NCI-H510A treated with DMSO at 0.1 percent for 48 hours (cell line): ENCODE results near the gene TMEM271.
"Not testable (repeated sequence)": the region's sequence is repeated elsewhere in the genome, so short reads cannot be mapped to it uniquely, and the experiment has no call there.

ENCODE experiments used
- DNase-seq: peaks from one replicate; lab custom pipeline; 2025; lab: John Stamatoyannopoulos, UW

Gene TMEM271

DNA sequence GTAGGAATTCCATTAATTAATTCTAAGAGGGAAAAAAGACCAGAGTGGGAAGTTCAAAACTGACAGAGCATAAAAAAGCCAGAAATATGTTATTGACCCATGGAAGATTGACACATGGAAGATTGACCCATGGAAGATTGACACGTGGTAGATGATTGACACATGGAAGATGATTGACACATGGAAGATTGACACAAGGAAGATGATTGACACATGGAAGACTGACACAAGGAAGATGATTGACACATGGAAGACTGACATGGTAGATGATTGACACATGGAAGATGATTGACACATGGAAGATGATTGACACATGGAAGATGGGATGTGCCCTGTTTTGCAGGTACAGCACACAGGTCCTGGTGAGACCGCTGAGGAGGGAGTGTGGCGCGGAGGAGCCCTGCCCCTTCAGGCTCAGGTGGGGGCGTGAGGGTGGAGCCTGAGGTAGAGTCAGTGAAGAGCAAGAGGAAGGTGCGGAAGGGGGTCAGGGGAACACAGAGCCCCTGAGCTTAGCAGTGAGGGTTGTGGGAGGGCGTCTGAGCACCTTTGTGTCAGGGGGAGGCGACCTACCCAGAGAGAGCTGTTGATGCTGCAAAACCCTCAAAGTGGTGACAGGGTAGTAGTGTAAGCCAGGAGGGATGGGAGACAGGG is 33.4 kb upstream of the TMEM271 start:
- DNase-seq: no peak

GRCh38 chr4:608236-608635 is 32.1 kb upstream of the TMEM271 start:
- no peak for DNase-seq

DNA sequence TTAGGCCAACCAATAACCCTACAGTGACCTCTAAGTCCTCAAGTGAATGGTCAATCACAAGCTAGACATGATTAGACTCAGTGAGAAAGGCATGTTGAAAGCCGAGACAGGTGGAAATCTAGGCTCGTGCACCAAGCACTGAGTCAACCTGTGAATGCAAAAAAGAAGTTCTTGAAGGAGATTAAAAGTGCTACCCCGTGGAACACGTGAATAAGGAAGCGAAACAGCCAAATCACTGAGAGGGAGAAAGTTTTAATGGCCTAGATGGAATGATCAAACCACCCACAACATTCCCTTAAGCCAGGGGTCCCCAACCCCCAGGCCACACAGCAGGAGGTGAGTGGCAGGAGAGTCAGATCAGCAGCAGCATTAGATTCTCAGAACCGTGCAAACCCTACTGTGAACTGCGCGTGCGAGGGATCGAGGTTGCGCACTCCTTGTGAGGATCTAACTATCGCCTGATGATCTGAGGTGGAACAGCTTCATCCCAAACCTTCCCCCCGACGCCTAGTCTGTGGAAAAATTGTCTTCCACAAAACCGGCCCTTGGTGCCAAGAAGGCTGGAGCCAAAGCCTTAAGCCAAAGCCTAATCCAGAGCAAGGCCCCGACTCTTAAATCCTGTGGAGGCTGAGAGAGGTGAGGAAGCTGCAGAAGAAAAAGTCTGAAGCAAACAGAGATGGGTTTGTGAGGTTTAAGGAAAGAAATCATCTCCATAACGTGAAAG is 29.8 kb upstream of the TMEM271 start:
- no peak for DNase-seq

DNA sequence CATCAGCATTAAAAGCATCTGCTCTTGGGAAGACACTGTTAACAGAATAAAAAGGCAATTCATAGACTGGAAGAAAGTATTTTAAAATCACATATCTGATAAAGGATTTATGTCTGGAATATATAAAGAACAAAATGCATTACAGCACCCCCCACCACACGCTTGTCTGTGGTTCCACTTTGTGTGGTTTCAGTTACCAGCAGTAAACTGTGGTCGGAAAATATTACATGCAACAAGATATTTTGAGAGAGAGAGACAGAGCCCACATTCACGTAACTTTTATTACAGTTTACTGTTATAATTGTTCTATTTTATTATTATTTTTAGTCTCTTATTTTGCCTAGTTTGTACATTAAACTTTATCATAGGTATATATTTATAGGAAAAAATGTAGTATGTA is 28.0 kb upstream of the TMEM271 start:
- DNase-seq: no peak

- DNase-seq: no peak
Observed at GRCh38 chr4:602559-602942, 26.5 kb upstream of the TMEM271 start.

DNA sequence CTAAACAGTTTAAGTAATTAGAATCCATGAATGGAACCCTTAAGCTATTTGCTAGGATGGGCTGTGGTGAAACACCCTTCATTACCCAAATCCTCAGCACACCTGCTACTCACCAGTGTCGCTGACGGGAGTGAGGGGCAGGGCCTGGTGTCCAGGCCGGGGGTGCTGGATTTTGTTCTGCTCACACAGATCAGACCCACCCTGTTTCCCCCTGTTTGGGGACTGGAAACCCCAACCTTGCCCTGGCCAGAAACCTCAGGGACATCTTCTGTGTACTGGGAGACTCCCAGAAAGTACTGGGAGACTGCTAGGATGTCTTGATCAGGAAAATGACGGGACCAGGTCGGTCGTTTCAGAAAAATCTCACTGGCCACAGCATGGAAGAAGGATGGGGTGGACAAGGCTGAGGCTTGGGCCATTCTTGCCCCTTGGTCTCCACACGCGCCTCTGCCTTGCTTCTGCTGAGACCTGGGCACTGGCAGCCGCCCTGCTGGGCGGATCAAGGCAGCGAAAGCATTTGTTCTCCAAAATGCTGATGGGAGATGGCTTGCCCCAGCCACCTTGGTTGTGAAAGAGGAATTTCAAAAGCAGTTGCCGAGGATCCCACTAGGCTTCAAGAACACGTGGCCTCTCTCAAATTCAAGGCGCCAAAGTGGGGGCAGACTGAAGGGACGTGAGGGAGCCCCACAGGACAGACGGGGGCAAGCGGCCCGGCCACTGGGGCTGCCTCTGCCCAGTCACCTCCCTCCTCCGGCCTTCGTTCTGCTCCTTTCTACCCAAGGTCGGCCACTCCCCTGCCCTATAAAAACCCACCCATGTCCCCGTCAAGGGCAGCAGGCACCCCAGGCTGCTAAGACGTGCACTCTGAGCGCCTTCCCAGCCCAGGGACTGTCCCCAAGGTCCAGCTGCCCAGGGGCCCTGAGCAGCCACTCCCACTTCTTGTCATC is 25.8 kb upstream of the TMEM271 start:
- DNase-seq: no peak

GRCh38 chr4:600850-601515 is 24.9 kb upstream of the TMEM271 start:
- DNase-seq: no peak

DNA sequence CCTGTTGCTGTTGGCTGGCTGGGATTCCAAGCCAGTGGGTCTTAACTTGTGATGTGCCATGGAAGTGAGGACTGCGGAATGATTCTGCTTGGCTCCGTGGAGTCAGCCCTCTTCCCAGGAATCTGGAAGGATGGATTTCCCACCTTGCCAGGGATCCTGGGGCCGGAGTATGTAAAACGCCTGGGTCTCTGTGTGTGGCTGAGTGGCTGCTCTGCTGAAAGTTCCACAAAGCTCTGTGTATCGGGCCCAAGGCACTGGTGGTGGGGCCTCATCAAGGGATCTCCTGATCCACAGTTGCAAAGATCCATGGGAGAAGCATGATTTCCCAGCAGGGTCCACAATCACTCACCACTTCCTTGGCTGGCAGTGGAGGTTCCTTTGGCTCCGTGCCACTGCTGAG is 24.1 kb upstream of the TMEM271 start:
- DNase-seq: no peak

- DNase-seq: no peak
Observed at GRCh38 chr4:598925-599324, 22.8 kb upstream of the TMEM271 start.

DNA sequence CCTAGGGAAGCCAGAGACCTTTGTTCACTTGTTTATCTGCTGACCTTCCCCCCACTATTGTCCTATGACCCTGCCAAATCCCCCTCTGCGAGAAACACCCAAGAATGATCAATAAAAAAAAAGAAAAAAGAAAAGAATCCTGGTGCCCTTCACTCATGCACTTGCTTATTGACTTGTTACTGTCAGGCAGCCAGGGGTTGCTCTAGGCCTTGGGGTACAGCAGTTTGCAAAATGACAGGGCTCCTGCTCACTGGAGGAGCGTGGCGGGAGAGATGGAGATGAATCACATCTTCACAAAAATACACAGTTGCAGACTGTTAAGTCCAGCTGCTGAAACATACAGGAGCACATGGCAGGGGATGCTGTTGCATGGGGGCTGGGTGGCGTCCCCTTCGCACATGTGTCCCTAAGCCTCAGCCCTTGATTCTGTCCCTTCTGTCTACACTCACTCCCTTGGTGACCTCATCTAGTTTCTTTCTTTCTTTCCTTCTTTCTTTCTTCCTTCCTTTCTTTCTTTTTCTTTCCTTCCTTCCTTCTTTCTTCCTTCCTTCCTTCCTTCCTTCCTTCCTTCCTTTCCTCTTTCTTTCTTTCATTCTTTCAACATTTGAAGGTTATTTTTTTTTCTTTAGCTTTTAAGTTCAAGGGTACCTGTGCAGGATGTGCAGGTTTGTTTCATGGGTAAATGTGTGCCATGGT is 16.9 kb upstream of the TMEM271 start:
- no peak for DNase-seq

GRCh38 chr4:592178-592577 is 16.1 kb upstream of the TMEM271 start:
- not testable (repeated sequence) for DNase-seq

DNA sequence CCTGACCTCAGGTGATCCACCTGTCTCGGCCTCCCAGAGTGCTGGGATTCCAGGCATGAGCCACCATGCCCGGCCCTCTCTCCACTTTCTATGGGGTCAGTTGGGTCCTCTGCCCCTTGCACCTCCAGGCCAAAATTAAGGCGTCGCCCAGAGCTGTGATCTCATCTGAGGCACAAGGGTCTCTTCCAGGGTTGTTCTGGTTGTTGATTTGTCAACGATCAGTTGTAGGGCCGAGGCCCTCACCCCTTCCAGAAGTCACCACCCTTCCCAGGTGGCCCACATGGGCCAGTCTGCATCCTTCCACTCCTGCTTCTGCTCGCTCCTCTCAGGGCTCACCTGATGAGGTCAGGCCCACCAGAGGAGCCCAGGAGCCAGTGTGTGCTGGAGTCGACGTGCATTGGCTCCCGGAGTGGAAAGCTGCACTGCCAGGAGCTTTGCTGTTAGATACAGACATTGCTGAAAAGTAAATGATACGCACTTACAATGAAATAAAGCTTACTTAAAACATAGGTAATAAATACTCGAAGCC is 14.3 kb upstream of the TMEM271 start:
- DNase-seq: no peak

DNA sequence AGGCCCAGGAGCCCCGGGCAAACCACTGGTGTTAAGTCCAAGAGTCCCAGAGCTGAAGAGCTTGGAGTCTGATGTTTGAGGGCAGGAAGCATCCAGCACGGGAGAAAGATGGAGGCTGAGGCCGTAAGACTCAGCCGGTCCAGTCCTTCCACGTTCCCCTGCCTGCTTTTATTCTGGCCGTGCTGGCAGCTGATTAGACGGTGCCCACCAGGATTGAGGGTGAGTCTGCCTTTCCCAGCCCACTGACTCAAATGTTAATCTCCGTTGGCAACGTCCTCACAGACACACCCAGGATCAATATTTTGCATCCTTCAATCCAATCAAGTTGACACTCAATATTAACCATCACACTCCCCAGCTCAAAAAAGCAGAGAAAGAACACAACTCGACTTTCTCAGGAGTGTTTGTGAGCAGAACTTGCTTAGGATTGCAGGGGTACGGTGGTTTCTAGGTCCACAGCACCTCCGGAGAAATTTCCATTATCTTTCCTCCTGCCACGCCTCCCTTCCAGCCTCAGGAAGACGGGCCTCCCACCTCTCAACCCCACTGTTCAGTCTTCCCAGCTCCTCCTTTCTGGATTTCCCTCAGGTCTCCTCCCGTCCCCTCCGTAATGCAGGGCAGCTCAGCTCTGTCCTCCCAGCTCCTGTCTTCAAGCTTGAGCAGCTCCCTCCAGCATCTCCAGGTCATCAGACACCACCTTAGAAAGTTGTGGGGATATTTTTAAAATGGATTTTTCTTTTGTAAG is 13.3 kb upstream of the TMEM271 start:
- DNase-seq: no peak

- DNase-seq: no peak
Observed at GRCh38 chr4:588351-588849, 12.3 kb upstream of the TMEM271 start.

DNA sequence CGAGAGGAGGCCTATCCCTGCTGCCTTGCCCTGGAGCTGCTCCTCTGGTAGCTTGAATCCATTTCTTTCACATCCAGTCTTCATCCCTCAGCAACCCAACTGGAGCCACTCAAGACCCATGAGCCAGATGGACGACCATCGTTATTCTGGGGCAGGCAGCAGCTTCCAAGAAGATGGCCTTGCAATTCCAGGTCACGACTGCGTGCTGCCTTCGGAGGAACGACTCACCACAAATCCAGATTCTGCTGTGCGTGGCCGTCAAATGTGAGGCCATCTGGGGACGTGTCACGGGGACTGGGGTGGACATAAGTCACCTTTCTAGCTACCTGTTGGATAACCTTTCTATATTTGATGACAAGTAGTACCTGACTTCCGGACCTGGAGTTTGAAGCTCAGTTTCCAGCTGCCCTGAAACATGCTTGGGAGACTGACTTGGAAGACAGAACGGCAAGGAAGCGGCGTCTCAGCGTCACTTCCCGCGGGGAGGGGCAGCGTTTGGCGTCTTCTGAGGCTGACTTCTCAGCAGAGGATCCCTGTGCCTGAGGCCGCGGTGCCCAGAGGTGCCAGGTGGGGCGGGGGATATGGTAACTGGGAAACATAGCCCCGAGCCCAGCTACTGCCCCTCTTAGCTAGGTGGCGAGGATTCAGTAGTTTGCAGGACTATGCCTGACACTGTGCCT is 11.7 kb upstream of the TMEM271 start:
- no peak for DNase-seq

DNA sequence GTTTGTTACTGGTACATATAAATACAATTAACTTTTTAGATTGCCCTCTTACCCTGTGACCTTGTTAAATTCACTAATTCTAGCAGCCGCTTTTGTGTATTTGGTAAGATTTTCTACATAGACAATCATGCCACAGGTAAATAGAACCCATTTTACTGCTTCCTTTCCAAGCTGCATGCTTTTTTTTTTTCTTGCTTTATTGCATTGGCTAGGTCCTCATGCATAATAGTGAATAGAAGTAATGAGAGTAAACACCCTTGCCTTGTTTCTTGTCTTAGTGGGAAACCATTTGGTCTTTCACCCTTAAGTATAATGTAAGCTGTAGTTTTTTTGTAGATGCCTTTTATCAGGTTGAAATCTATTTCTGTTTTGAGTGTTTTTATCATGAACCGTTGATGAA is 7.7 kb upstream of the TMEM271 start:
- no peak for DNase-seq

DNA sequence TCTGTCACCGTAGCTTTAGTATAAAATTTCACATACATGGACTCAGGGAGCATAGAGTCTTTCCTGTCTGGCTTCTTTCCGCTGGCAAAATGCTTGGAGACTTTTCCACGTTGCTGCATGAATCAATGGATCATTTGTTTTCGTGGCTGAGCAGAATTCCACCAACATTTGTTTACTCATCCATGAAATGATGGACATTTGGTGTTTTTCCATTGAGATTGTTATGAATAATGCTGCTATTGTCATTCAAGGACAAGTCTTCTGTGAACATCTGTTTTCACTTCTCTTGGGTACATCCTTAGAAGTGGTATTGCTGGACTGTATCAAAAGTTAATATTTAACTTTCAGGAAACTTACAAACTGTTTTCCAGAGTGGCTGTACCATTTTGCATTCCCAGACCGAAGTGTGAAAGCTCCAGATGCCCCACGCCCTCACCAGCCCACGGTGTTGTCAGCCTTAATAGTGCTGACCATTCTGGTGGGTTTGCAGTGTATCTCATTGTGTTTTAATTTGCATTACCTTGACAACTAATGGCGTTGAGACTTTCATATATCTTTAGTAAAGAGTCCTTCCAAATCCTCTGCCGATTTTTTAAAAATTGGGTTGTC is 5.8 kb upstream of the TMEM271 start:
- DNase-seq: no peak

DNA sequence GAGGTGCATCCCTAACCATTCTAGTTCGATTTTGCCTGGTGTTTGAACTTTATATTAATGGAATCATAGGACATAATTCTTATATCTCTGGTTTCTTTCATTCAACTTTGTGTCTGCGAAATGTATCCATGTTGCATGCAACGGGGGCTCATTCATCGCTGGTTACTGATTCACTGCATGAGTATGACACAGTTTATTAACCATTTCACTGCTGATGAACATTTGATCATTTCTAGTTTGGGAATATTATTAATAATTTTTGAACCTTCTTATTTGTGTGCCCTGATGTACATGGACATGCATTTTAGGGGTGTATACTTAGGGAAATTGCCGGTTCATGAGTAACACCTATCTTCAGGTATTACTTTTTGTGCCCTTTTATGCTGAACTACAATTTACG is 5.1 kb upstream of the TMEM271 start:
- no peak for DNase-seq

DNA sequence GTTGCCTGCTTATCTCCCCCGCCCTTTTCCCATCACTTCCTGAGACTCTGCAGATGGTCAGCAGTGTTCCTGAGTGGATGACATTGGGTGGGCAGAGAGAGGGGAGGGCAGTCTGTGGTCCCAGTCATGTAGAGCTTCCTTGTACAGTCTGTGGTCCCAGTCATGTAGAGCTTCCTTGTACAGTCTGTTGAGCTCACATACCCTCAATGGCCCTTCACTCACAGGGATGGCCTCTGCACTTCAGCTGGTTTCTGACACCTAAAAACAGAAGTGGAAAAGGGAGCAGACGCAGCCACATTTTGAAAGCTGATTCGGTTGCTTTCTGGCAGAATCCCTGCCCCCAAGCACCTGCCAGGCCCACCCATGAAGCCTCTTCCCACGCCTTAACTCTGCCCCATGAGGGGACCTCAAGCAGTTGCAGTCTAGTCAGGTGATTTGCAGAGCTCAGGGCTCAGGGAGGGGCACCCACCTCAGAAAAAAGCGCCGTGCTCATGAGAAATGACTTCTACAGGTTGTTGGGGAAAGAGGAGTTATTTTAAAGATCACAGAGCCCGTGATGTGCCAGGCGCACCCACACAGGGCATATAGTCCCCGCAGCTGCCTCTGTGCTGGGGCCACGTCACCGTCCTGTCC is 3.6 kb upstream of the TMEM271 start:
- no peak for DNase-seq
